ENCODE results near the gene SERTAD1.

The SERTAD1 gene

GRCh38 chr19:40376286-40376862 lies 49.4 kb downstream of the SERTAD1 start:
- no peak overlapping the region for H3K4me3 ChIP-seq (replicated peaks; ENCODE audit: low read depth, low read length)
- TF ChIP-seq CTCF (IDR thresholded peaks at IDR 0.05; ENCODE audit: low read depth, low read length, missing control alignments): no peak
- DNase-seq (ENCODE audit: extremely low read depth, low read depth): no peak

GRCh38 chr19:40374084-40374483 lies 51.7 kb downstream of the SERTAD1 start:
- TF ChIP-seq CTCF (IDR thresholded peaks at IDR 0.05; ENCODE audit: low read depth, low read length, missing control alignments): no peak
- H3K4me3 ChIP-seq (replicated peaks; ENCODE audit: low read depth, low read length): no peak overlapping the region
- no peak for DNase-seq (ENCODE audit: extremely low read depth, low read depth)

GRCh38 chr19:40371802-40372122 lies 54.0 kb downstream of the SERTAD1 start:
- TF ChIP-seq CTCF (IDR thresholded peaks at IDR 0.05; ENCODE audit: low read depth, low read length, missing control alignments): no peak

More at GRCh38 chr19:40371802-40372122, 54.0 kb downstream of the SERTAD1 start:
- no peak overlapping the region for H3K4me3 ChIP-seq (replicated peaks; ENCODE audit: low read depth, low read length)
- DNase-seq (ENCODE audit: extremely low read depth, low read depth): no peak
